COLO668 (cell line): ENCODE results near the gene IL18R1.

ENCODE experiments used
- DNase-seq: peaks from one replicate; lab custom pipeline; 2025; ENCODE audit not compliant: unreplicated experiment; lab: John Stamatoyannopoulos, UW

Gene IL18R1

DNA sequence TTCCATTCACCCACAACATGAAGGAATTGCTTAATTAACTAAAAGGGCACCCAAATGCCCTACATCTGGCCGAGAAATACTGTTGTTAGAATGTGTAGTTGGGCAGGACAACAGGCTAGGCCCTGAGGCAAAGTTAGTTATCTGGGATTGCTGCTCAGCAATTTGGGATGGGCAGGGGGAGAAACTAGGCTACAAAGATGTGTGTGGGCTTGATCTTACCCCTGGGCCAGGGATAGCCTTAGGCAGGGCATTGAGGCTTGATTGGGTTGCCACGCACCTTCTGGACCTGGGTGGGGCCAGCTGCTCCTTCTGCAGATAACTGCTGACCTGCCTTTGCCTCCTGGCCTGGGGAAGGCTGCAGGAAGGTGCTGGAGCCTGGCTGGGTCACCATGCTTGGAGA is 76.8 kb downstream of the IL18R1 start:
- DNase-seq, result no peak

DNA sequence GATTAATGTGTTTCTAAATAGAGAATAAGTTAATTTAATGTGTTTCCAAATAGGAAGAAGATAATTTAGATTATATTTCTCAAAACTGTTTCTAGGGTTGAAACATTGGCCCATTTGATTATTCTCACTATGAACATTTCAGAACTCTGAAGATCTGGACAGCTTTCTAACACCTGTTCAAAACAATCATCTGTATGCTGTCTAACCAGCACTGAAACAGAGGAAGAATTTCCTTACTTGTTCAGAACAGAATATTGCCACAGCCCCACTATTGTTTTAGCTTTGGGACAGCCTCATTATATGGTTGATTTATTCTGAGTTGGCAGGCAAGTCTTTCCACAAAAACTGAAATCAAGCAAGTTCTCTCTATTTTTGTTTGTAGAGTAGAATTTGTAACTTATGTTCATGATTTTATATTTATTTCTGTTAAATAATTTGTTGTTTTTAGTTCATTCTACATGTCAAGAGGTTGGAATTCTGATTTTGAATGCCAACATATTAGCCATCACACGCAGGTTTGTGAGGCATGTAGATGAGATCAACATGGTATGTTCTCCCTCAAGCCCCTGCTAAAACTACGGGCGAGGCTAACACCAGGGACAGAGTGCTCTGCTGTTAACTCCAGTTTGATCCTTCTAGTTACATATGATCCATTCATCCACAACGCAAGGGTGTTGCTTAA is 78.5 kb downstream of the IL18R1 start:
- no peak for DNase-seq

DNA sequence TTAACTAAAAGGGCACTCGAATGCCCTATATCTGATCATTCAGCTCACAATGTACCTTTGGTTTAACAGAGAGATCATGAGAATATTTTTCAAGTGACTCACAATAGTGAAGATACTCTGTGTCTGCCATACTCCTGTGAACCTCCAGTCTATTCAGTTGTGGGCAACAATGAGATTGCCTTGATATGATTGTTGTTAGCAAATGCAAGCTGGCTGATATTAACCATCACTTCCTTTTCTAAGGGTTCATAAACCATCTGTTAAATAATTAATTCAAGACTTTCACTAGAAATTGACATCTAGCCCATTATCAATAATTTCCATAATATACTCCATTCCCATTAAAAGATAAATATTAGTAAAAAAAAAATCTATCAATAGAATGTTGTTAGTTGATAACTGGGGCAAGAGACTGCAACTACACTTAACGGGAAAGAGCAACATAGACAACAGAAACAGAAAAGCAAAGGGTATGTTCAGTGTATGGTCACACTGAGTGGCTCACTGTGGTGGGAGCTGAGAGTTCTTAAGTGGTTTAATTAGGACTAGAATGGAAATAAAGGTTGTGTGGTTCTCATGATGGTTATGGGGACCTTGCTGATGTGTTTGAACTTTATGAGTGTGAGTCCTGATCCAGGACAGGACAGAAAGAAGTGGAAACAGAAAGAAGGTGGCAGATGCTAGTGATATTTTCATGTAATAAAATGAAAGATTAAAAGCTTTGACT is 79.2 kb downstream of the IL18R1 start:
- DNase-seq, result no peak

DNA sequence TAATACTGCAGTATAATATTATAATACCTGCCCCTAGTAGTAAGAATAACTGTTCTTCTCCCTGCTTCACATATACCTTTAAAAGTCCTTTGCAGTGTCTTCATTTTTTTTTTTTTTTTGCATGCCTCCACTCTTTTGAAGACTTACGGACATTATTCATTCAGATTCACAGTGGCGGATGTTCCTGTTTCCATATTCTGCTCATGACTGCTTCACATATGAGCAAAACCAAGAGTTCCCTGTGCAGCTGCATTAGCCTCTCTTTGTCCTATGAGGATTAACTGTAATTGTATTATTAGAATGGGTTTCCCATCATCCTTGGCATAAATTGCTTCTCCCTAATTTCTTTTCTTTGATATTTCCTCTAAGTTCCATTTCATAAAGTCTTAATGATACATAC is 80.1 kb downstream of the IL18R1 start:
- no peak for DNase-seq

DNA sequence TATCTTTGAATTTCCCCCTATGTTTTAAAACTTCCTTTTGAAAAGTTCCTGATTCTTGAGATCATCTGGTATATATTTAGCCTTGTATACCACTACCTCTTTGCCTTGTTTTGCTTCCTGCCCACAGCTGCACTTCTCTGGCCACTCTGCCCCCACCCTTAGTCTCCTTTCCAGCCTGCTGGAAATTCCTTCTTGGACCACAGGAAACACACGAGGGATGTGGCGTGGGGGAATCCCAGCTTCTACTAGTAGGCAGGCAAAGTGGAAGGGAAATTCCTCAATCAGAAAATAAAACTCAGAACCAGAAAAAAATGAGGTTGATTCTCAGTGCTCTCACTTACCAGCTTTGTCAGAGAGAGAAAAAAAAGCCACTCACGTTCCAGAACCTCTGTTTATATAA is 80.7 kb downstream of the IL18R1 start:
- no peak for DNase-seq

DNA sequence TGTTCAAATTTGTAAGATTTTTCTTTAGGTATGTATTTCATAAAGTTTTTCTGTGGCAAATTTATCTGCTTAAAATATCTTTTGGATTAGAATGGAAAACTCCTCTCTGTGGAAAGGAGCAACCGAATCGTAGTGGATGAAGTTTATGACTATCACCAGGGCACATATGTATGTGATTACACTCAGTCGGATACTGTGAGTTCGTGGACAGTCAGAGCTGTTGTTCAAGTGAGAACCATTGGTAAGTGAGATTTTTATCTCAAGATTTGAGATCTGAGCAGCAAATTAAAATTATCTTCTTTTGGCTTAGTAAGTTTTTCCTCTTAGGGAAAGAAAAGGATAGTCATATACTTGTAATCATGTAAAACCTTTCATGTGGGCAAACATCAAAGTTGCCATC is 81.5 kb downstream of the IL18R1 start:
- no peak for DNase-seq

DNA sequence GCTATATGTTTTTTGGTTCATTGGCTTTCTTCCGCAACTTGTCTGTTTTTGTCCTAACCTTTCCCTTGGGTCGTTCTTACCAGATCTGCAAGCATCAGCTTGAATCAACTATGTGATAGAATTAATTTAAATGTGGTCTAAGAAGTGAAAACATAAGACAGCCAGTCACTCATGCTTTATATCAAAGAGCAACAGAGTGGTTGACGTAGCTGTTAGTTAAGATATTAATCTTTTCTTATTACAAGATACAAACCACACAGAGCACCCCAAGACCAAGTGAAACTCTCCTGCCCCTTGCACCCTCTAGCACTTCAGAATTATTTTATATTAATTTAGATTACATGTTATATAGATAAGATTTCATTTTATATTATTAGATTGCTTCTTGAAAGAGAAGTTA is 82.5 kb downstream of the IL18R1 start:
- DNase-seq, result no peak

DNA sequence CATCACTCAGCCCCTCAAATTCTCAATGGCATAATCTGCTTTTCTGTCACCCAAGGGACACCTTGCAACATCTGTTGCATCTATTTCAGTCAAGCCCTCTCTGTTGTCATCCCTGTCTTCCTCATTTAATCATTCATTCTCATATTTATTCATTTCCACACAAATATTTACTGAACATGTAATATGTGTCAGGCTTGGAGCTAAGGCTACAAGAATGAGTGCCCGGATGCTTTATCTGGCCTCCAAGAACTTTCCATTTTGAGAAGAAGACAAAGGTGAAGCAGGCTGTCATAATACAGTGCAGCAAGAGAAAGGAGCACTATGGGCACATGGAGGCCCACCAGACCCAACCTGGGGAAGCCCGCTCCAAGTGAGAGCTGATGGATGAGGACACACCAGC is 83.0 kb downstream of the IL18R1 start:
- no peak for DNase-seq

DNA sequence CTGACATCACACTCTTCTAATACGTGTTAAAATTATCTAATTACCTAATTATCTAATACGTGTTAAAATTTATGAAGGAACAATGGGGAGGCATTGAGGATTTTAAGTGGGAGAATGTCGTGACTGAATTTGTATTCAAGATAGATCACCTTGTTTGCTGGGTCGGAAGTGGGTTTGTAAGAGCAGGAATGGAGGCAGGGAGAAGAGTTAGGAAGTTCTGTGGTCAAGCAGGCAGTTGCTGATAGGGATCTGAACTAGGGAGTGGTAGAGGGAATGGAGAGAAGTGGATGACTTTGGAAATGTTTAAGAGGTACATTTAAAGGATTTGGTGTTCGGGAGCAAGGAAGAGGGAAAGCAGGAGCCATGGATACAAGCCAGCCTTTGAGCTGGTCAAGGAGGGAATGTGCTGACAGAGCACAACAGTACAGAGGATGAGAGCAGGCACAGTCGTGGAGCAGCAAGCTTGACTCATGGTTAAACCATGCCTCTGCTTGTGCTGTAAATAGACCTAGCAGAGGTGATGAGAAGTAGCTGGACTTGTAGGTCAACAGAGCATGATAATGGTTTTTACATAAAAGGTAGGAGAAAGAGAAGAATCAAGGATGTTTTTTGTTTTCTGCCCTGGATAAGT is 83.6 kb downstream of the IL18R1 start:
- DNase-seq, result no peak

DNA sequence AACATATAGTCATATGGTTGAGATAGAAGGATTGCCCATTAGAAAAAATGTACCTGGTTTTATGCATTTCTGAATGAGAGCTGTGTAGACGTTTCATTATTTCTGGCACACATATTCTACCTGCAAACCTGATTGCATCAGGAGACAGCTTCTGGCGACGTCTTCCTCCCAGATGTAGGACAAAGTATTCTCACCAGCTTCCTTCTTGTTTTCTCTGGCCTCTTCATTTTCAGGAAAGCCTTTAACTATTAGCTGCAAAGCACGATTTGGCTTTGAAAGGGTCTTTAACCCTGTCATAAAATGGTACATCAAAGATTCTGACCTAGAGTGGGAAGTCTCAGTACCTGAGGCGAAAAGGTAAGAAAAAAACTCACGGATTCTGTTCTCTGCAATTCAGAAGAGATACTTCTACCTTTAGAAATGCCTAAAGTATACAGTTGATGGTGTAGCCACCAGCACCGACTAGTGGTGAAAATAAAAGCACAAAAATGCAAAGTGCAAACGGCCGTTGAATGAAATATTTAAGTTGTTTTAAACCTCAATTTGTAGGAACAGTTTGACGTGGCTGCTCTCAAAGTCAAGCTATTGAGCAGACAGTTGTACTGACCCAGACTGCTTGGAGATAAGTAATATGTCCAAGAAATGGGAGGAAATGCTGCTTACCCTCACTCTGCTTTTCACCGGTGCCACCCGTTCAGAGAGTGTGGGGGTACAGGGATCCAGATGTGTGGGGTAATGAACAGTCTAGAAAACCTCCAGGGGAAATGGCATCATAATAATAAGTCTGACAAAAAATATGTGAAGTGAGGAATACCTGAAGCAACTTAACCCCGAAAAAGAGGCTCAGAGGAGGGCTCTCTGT is 87.6 kb downstream of the IL18R1 start:
- no peak for DNase-seq

DNA sequence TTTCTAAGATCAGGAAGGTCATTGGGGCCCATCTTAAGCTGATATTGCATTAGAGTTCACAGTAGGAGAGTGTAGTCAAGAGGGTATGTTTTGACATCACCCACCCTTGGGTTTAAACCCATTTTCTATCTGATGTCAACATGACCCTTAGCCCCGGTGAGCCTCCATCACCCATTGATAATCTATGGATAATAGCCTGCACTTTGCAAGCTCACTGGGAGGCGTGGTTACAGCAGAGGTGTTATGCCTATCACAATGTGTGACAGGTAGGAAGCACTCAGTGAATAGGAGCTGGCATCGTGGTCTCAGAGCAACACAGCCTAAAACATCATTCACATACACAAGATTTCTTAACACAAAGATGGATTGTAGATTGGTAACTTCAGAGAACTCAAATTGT is 88.6 kb downstream of the IL18R1 start:
- no peak for DNase-seq

DNA sequence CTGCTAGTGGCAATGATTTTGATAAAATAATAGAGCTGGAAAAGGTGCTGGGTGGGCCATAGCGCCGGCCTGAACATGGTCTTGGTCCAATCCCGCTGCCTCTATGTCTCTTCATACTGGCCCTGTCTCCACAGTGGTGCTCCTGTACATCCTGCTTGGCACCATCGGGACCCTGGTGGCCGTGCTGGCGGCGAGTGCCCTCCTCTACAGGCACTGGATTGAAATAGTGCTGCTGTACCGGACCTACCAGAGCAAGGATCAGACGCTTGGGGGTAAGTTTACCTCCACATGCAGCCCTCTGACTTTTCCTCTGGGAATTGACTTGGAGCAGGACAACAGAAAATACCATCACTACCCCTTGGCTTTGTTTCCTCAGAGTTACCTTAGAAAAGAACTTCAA is 91.3 kb downstream of the IL18R1 start:
- no peak for DNase-seq
